H1 (cell line): ENCODE data around the gene BOK. TPM values are rescaled to one million over a fixed set of nuclear protein-coding genes. Genes with fewer than 3 reads are reported as not detected.

Experiments
- CTCF ChIA-PET: fragments of 300-600 bp; sonication (Branson Sonifier 250); formaldehyde crosslinking; loops from one replicate; lab custom pipeline; 2021; ENCODE audit not compliant: partially characterized antibody; lab: Charles Lee
- POLR2A ChIA-PET: fragments of 300-600 bp; sonication (Branson Sonifier 250); formaldehyde crosslinking; loops from one replicate; lab custom pipeline; 2021; ENCODE audit warnings: inconsistent platforms; ENCODE audit not compliant: partially characterized antibody; lab: Charles Lee
- DNase-seq, 2 experiments: peaks; one replicate each; pipeline versions ENCODE4 v3.0.0 to v3.0.0-alpha.2; 2010 to 2022; ENCODE audit warnings: low spot score in 2 of 2, low read depth in 1 of 2, mixed read lengths in 1 of 2
- FAIRE-seq: peaks from 2 replicates; lab custom pipeline; 2011; peaks lifted over from hg19 to GRCh38; lab: Jason Lieb, UNC
- H2AFZ ChIP-seq: 2 replicates; pipeline ENCODE4 v1.8.1; 2012; ENCODE audit warnings: low read length, inconsistent platforms
- H2AK5ac ChIP-seq: 2 replicates; pipeline ENCODE4 v1.6.1; 2013; ENCODE audit warnings: low read depth, low read length
- H2BK120ac ChIP-seq: replicated peaks from 2 replicates; pipeline ENCODE3; 2013; ENCODE audit warnings: low read depth, low read length, inconsistent platforms
- H2BK12ac ChIP-seq: 2 replicates; pipeline ENCODE4 v1.6.1; 2013; ENCODE audit warnings: low read depth, low read length
- H2BK15ac ChIP-seq: 2 replicates; pipeline ENCODE4 v1.6.1; 2013; ENCODE audit warnings: low read length
- H2BK20ac ChIP-seq: 2 replicates; pipeline ENCODE4 v1.6.1; 2013; ENCODE audit warnings: low read length
- H2BK5ac ChIP-seq: 2 replicates; pipeline ENCODE4 v1.6.1; 2013; ENCODE audit warnings: low read depth, low read length
- H3K14ac ChIP-seq: 2 replicates; pipeline ENCODE4 v1.6.1; 2013; ENCODE audit warnings: inconsistent platforms; ENCODE audit not compliant: insufficient read length
- H3K18ac ChIP-seq: 2 replicates; pipeline ENCODE4 v1.6.1; 2013; ENCODE audit warnings: low read length; ENCODE audit errors: extremely low read depth
- H3K23ac ChIP-seq: 2 replicates; pipeline ENCODE4 v1.6.1; 2013; ENCODE audit warnings: inconsistent platforms; ENCODE audit not compliant: insufficient read length
- H3K23me2 ChIP-seq: 2 replicates; pipeline ENCODE4 v1.6.1; 2013; ENCODE audit warnings: low read depth, low read length
- H3K27ac ChIP-seq: 2 replicates; pipeline ENCODE4 v1.6.1; 2011; ENCODE audit warnings: low read depth, low read length, inconsistent platforms
- H3K27me3 ChIP-seq, 4 experiments: replicated peaks in 1 of 4; 1 replicate in 1 of 4; 2 replicates in 3 of 4; pipeline versions ENCODE4 v1.6.1 to v1.8.1; 2011 to 2013; ENCODE audit warnings: low read length in 3 of 4, mild to moderate bottlenecking in 3 of 4, inconsistent platforms in 2 of 4, mixed read lengths in 2 of 4, moderate library complexity in 1 of 4; ENCODE audit not compliant: control insufficient read depth in 3 of 4, insufficient read depth in 3 of 4; ENCODE audit errors: extremely low read depth in 1 of 4
- H3K36me3 ChIP-seq, 4 experiments: 2 replicates each; pipeline versions ENCODE4 v1.6.1 to v1.8.1; 2011 to 2013; ENCODE audit warnings: mild to moderate bottlenecking in 4 of 4, low read length in 3 of 4, moderate library complexity in 2 of 4, control low read depth in 1 of 4, inconsistent platforms in 1 of 4; ENCODE audit not compliant: insufficient read depth in 4 of 4, control insufficient read depth in 2 of 4
- H3K4ac ChIP-seq: replicated peaks from 2 replicates; pipeline ENCODE3; 2013; ENCODE audit warnings: low read length, low read depth, mixed read lengths, inconsistent platforms; ENCODE audit not compliant: insufficient read length
- H3K4me1 ChIP-seq, 4 experiments: replicated peaks in 1 of 4; 1 replicate in 1 of 4; 2 replicates in 3 of 4; pipeline versions ENCODE4 v1.6.1 to v1.8.1; 2011 to 2013; ENCODE audit warnings: low read length in 3 of 4, inconsistent platforms in 2 of 4, mixed read lengths in 1 of 4; ENCODE audit not compliant: insufficient read depth in 4 of 4, control insufficient read depth in 3 of 4
- H3K4me2 ChIP-seq, 2 experiments: 2 replicates each; pipeline versions ENCODE4 v1.6.1 to v1.8.1; 2011 to 2013; ENCODE audit warnings: low read depth in 2 of 2, low read length in 2 of 2, control low read depth in 1 of 2, inconsistent platforms in 1 of 2, mild to moderate bottlenecking in 1 of 2; ENCODE audit not compliant: insufficient read depth in 1 of 2
- H3K4me3 ChIP-seq, 4 experiments: fragments of 200-600, 300-600 bp in 1 of 4; sonication (generic), shearing (Covaris generic), sonication (Bioruptor Twin) in 1 of 4; 2 replicates each; pipeline versions ENCODE4 v1.5.1 to v1.8.1; 2011 to 2016; ENCODE audit warnings: low read length in 4 of 4, low read depth in 3 of 4, control low read depth in 2 of 4, inconsistent platforms in 2 of 4, mild to moderate bottlenecking in 2 of 4, mixed read lengths in 1 of 4, moderate library complexity in 1 of 4; ENCODE audit not compliant: insufficient read depth in 2 of 4; ENCODE audit errors: extremely low read depth in 1 of 4
- H3K56ac ChIP-seq: replicated peaks from 2 replicates; pipeline ENCODE3; 2013; ENCODE audit warnings: low read depth, mild to moderate bottlenecking, mixed read lengths, low read length, inconsistent platforms; ENCODE audit not compliant: insufficient read length
- H3K79me1 ChIP-seq: 2 replicates; pipeline ENCODE4 v1.6.1; 2013; ENCODE audit warnings: low read depth, low read length, control low read depth
- H3K79me2 ChIP-seq, 2 experiments: 2 replicates each; pipeline versions ENCODE4 v1.6.1 to v1.8.1; 2012 to 2013; ENCODE audit warnings: low read length in 2 of 2, mild to moderate bottlenecking in 2 of 2, inconsistent platforms in 1 of 2; ENCODE audit not compliant: insufficient read depth in 2 of 2, control insufficient read depth in 1 of 2
- H3K9ac ChIP-seq, 4 experiments: replicated peaks in 1 of 4; 1 replicate in 1 of 4; 2 replicates in 3 of 4; pipeline versions ENCODE4 v1.6.1 to v1.8.1; 2011 to 2013; ENCODE audit warnings: low read depth in 3 of 4, low read length in 3 of 4, control low read depth in 2 of 4, mild to moderate bottlenecking in 2 of 4, moderate library complexity in 2 of 4, inconsistent platforms in 1 of 4; ENCODE audit errors: extremely low read depth in 1 of 4
- H3K9me3 ChIP-seq, 2 experiments: 2 replicates each; pipeline versions ENCODE4 v1.6.1 to v1.8.1; 2012 to 2013; ENCODE audit warnings: mild to moderate bottlenecking in 2 of 2, moderate library complexity in 2 of 2, control low read depth in 1 of 2, inconsistent platforms in 1 of 2, low read depth in 1 of 2, low read length in 1 of 2, mixed read lengths in 1 of 2; ENCODE audit not compliant: insufficient read depth in 2 of 2
- H4K20me1 ChIP-seq, 2 experiments: replicated peaks in 1 of 2; 2 replicates each; pipeline versions ENCODE3 to v1.8.1; 2011 to 2013; ENCODE audit warnings: inconsistent platforms in 2 of 2, low read length in 2 of 2, mild to moderate bottlenecking in 1 of 2; ENCODE audit not compliant: insufficient read depth in 2 of 2, control insufficient read depth in 1 of 2
- H4K5ac ChIP-seq: 2 replicates; pipeline ENCODE4 v1.6.1; 2013; ENCODE audit warnings: low read length, low read depth, mixed read lengths, inconsistent platforms; ENCODE audit not compliant: insufficient read length
- H4K8ac ChIP-seq: 2 replicates; pipeline ENCODE4 v1.8.0; 2013; ENCODE audit warnings: mild to moderate bottlenecking, moderate library complexity, low read length, inconsistent platforms; ENCODE audit not compliant: insufficient read depth; ENCODE audit errors: extremely low read depth
- H4K91ac ChIP-seq: replicated peaks from 2 replicates; pipeline ENCODE3; 2013; ENCODE audit warnings: low read length, mixed read lengths, inconsistent platforms; ENCODE audit not compliant: insufficient read length
- BACH1 ChIP-seq: IDR thresholded peaks from 2 replicates; pipeline ENCODE4 v1.6.1; 2012; ENCODE audit warnings: low read length, improper control_type of control experiment
- CEBPB ChIP-seq: IDR thresholded peaks from 2 replicates; pipeline ENCODE4 v1.6.1; 2012; ENCODE audit warnings: low read depth, low read length
- EP300 ChIP-seq, 2 experiments: IDR thresholded peaks; 1 replicate in 1 of 2; 2 replicates in 1 of 2; pipeline ENCODE4 v1.6.1; 2011 to 2012; ENCODE audit warnings: low read depth in 2 of 2, low read length in 2 of 2, mild to moderate bottlenecking in 2 of 2, borderline replicate concordance in 1 of 2, inconsistent platforms in 1 of 2, moderate library complexity in 1 of 2
- GABPA ChIP-seq: IDR thresholded peaks from 2 replicates; pipeline ENCODE4 v1.6.1; 2011; ENCODE audit warnings: mild to moderate bottlenecking, low read length, moderate library complexity, borderline replicate concordance; ENCODE audit not compliant: insufficient read depth
- KDM4A ChIP-seq: IDR thresholded peaks from one replicate; pipeline ENCODE4 v1.7.1; 2012; ENCODE audit warnings: low read depth, mild to moderate bottlenecking, moderate library complexity, low read length, inconsistent platforms; ENCODE audit not compliant: severe bottlenecking
- POLR2AphosphoS5 ChIP-seq: IDR thresholded peaks from 2 replicates; pipeline ENCODE4 v1.6.1; 2011; ENCODE audit warnings: low read depth, low read length
- RNF2 ChIP-seq: fragments of 200-900, 300-1000 bp; sonication (generic); IDR thresholded peaks from 2 replicates; pipeline ENCODE4 v1.7.1; 2016; ENCODE audit warnings: borderline replicate concordance, low read depth, mild to moderate bottlenecking, antibody characterized with exemption, low read length; ENCODE audit not compliant: poor library complexity, severe bottlenecking; ENCODE audit errors: missing control alignments
- SIN3A ChIP-seq, 2 experiments: IDR thresholded peaks in 1 of 2; conservative IDR thresholded peaks in 1 of 2; 2 replicates each; pipeline ENCODE4 v1.6.1; 2011 to 2012; ENCODE audit warnings: low read length in 2 of 2, improper control_type of control experiment in 1 of 2, low read depth in 1 of 2, mild to moderate bottlenecking in 1 of 2
- SP2 ChIP-seq: IDR thresholded peaks from 2 replicates; pipeline ENCODE4 v1.6.1; 2012; ENCODE audit warnings: mild to moderate bottlenecking, low read length, inconsistent platforms
- WGBS, 2 experiments: shearing (Covaris generic) in 1 of 2; methylation state at CpG; one replicate each; pipeline versions ENCODE4 v1.1.6 to v1.1.7; 2013 to 2015; ENCODE audit warnings: low lambda C conversion rate in 2 of 2, mixed read lengths in 2 of 2, inconsistent platforms in 1 of 2, low coverage in 1 of 2, missing lambda C conversion rate in 1 of 2; ENCODE audit not compliant: insufficient replicate concordance in 2 of 2, insufficient coverage in 1 of 2, insufficient read length in 1 of 2; ENCODE audit errors: extremely low coverage in 1 of 2, missing lambda C conversion rate in 1 of 2; 5-methylcytosine and 5-hydroxymethylcytosine counted together
- polyA plus RNA-seq, 7 experiments: library from polyadenylated mRNA; depleted of rRNA in 3 of 7; stranded (reverse) in 5 of 7; unstranded in 2 of 7; fragments of >200 nt in 5 of 7; fragments of 200-250 nt in 2 of 7; gene quantifications; 1 replicate in 5 of 7; 2 replicates in 1 of 7; 4 replicates in 1 of 7; pipeline versions ENCODE4 v1.2.1 to v1.2.3, GENCODE V29; 2011 to 2013; ENCODE audit warnings: missing spikeins in 2 of 7, mixed read lengths in 2 of 7
- total RNA-seq: library from RNA; stranded (reverse); fragmentation: NEBNext Ultra II Directional; extraction: Animal tissue kit (Norgen Biotek cat#: 25700); gene quantifications from 2 replicates; pipeline ENCODE4 v1.2.1, GENCODE V29; 2021

Gene BOK
- total and polyA plus RNA-seq, 2 of the 8 experiments (the other 6 are each of a cell fraction or from before 2014, with no cell fraction given) = 33.7 to 37.6 TPM

GRCh38 chr2:241534701-241535375 is 23.7 kb upstream of the BOK start:
- ChIA-PET POLR2A (interaction anchor here (1.6 kb wide), 1 partner anchor 23 kb away, joined by 3 read pairs; no protein-coding TSS in a partner anchor), CTCF (no interaction called here)
- 83% methylated on average over 17 of the region's 17 CpGs; no CpG with 5 or more reads in 1 of the 2 experiments for WGBS, 2 experiments
- H3K56ac ChIP-seq = no peak overlapping the region
- H3K23me2 ChIP-seq = no peaks in the 10 kb centered on the region
- H3K27ac ChIP-seq = no peak overlapping the region
- no peak overlapping the region for H2BK15ac ChIP-seq
- H2BK12ac ChIP-seq = no peak overlapping the region
- H4K91ac ChIP-seq = no peak overlapping the region
- H3K4me2 ChIP-seq = no peak overlapping the region
- FAIRE-seq (no peak), DNase-seq (no peak)
- H3K79me2 ChIP-seq = no peaks in the 10 kb centered on the region
- no peak overlapping the region for H3K23ac ChIP-seq
- no peaks in the 10 kb centered on the region for H3K36me3 ChIP-seq
- no peak overlapping the region for H4K5ac ChIP-seq
- H3K4ac ChIP-seq = no peak overlapping the region
- H3K27me3 ChIP-seq = peaks cover 0 to 1% (median under 1%) of the 10 kb centered on the region in 4 experiments; a peak in 3 of 7 replicates
- H3K9me3 ChIP-seq = no peaks in the 10 kb centered on the region
- H2AK5ac ChIP-seq = no peak overlapping the region
- no peak overlapping the region for H2BK5ac ChIP-seq
- no peak overlapping the region for H3K14ac ChIP-seq
- no peak overlapping the region for H3K9ac ChIP-seq
- H3K79me1 ChIP-seq = no peaks in the 10 kb centered on the region
- no peaks in the 10 kb centered on the region for H4K20me1 ChIP-seq
- no peak overlapping the region for H2AFZ ChIP-seq
- H3K18ac ChIP-seq = no peak overlapping the region
- H3K4me1 ChIP-seq = no peaks in the 10 kb centered on the region; a peak in 1 of 7 replicates
- H2BK120ac ChIP-seq = no peak overlapping the region
- H3K4me3 ChIP-seq = no peak overlapping the region
- H4K8ac ChIP-seq = peak overlapping the region; percentile 35; the same call in 1 of the 2 replicates
- H2BK20ac ChIP-seq = no peak overlapping the region
- TF ChIP-seq RNF2 (no peak), KDM4A (no peak), GABPA (no peak), POLR2AphosphoS5 (no peak), BACH1 (no peak), EP300 (IDR thresholded peaks at IDR 0.05; ENCODE audit: borderline replicate concordance in 1 of 2, low read depth in 2 of 2, low read length in 2 of 2) (no peak), SIN3A (conservative IDR thresholded peaks at IDR 0.05 in 1 of 2, IDR thresholded peaks at IDR 0.05 in 1 of 2; ENCODE audit: low read depth in 1 of 2, low read length in 2 of 2) (no peak), SP2 (no peak), CEBPB (no peak)
